Epithelial cell of proximal tubule (primary cell): ENCODE measurements around the gene LRRN4. TPM values are rescaled to one million over a fixed set of nuclear protein-coding genes. Genes with fewer than 3 reads are reported as not detected.

Source experiments
- DNase-seq: peaks from one replicate; pipeline ENCODE4 v3.0.0-alpha.2; 2011; ENCODE audit warnings: low read depth
- H3K4me3 ChIP-seq: 2 replicates; pipeline ENCODE4 v1.5.1; 2011; ENCODE audit warnings: low read depth, mild to moderate bottlenecking, low read length
- CTCF ChIP-seq: conservative IDR thresholded peaks from 2 replicates; pipeline ENCODE4 v1.5.1; 2012; ENCODE audit warnings: low read depth, mild to moderate bottlenecking, low read length
- total RNA-seq: library from RNA; depleted of rRNA; stranded (reverse); fragments of >200 nt; gene quantifications from 2 replicates; pipeline ENCODE4 v1.2.3, GENCODE V29; 2015

Gene LRRN4
- 152 and 199 TPM in 2 replicates for total RNA-seq

GRCh38 chr20:6053776-6054688 is at the start of gene LRRN4:
Gene LRRN4 (minus strand): TSS chr20:6054060. CDS start chr20:6052799, 1,261 bp downstream.
- H3K4me3 ChIP-seq, result peak within 1 kb of the TSS; percentile 60
- no peak for TF ChIP-seq CTCF
- DNase-seq, result peak; percentile 87

- TF ChIP-seq CTCF, result no peak
- no peak for DNase-seq
- H3K4me3 ChIP-seq, result no peak overlapping the region
These were observed 49.4 kb upstream of the LRRN4 start for GRCh38 chr20:6103301-6103700.

DNA sequence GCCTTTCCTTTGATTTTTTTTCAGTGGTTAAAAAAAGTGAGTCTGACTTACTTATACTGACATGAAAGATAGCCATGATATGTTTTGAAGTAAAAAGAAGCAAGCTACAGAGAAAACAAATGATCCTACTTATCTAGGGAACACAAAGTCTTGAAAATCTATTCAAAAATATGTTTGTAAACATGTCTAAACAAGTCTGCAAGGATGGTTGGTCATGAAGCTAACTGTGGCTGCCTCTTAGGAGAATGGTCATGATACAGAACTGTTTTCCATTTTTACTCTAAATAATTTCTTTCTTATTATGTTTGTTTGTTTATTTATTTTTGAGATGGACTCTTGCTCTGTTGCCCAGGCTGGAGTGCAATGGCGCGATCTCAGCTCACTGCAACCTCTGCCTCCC is 47.5 kb upstream of the LRRN4 start:
- no peak for TF ChIP-seq CTCF
- H3K4me3 ChIP-seq, result no peak overlapping the region
- no peak for DNase-seq

- TF ChIP-seq CTCF, result no peak
- no peak for DNase-seq
These were observed 46.4 kb upstream of the LRRN4 start for GRCh38 chr20:6100246-6100645.

GRCh38 chr20:6099819-6100218 is 46.0 kb upstream of the LRRN4 start:
- TF ChIP-seq CTCF, result no peak

More at GRCh38 chr20:6100246-6100645, 46.4 kb upstream of the LRRN4 start:
- H3K4me3 ChIP-seq, result no peak overlapping the region

GRCh38 chr20:6095409-6095808 is 41.5 kb upstream of the LRRN4 start:
- no peak overlapping the region for H3K4me3 ChIP-seq
- TF ChIP-seq CTCF, result no peak
- no peak for DNase-seq

More at GRCh38 chr20:6099819-6100218, 46.0 kb upstream of the LRRN4 start:
- no peak overlapping the region for H3K4me3 ChIP-seq
- no peak for DNase-seq
